ENCODE results near the gene HABP2. TPM values are rescaled to one million over a fixed set of nuclear protein-coding genes. Genes with fewer than 3 reads are reported as not detected.

Gene HABP2
- not detected in 2 replicates for total RNA-seq (2014; rRNA removed; shearing (Covaris generic))

DNA sequence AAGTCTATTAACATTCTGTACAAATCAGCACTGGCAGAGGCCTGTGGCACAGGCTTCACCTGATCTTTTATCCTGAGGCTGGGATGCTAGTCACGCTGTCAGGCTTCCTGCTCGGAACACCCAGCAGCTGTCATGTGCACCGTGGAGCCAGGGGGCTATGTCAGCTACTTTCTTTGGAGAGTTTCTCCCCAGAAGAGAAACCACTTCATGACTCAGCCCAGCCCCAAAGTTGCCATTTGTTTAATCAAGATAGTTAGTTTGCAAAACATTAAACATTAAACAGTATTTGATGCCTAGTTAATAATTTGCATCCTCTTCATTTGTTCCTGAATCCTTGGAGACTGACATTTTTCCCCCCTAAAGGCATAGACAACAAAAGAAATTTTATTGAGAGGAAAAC, at the start of gene HABP2:
HABP2 (plus strand) TSS at position 353 of the 400 bp plus-strand sequence. CDS start 69 bp downstream, outside the sequence.
- DNase-seq (ENCODE audit: low spot score), result no peak

DNA sequence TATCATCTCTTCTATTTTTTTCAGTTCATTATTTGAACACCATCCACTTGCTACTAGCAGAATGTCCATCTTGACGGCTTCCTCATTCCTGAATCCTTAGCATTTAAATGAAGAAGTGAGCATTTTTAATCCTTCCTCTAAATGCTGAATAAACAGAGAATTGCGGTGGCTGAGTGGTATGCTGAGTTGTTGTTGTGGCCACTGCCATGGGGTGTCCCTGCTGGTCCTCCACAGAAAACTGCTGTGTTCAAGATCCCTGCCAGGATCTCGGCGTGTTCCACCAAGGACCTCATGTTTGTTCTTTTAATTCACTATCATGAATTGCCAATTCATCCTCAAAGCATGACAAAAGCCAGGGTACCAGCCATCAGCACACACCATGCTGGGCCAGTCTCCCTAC, 48.9 kb upstream of the HABP2 start:
- DNase-seq (ENCODE audit: low spot score), result no peak

DNA sequence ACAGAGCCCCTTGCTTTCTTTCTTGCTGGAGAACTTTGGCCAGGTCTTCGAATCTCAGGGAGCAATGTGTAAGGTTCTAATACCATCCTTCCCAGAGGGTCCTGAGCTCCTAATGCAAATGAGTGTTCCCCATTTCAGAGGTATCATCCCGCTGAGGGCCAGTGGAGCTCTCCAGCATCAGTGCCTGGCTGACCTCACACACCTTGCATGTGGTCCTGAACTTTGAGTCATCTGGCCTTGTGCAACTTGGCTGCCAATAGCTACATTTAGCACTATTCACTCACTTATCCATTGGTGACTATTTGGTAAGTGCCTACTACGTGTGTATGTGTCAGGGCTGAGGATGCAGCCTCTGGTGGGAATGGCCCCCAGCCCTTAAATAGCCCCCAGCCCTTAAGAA, 48.4 kb upstream of the HABP2 start:
- DNase-seq (ENCODE audit: low spot score), result no peak

DNA sequence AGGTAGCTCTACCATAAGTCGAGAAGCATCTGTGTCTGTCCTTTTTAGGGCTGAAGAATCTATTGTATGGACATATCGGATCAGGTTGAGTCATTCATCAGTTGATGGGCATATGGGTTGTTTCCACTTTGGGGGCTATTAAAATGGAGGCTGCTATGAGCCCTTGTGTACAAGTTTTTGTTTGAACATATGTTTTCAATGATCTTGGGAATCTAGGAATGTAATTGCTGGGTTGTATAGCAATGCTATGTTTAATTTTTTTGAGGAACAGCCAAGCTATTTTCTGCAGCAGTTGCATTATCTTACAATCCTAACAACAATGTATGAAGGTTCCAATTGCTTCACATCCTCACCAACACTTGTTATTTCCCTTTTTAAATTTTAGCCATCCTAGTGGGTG, 46.4 kb upstream of the HABP2 start:
- DNase-seq (ENCODE audit: low spot score), result no peak

DNA sequence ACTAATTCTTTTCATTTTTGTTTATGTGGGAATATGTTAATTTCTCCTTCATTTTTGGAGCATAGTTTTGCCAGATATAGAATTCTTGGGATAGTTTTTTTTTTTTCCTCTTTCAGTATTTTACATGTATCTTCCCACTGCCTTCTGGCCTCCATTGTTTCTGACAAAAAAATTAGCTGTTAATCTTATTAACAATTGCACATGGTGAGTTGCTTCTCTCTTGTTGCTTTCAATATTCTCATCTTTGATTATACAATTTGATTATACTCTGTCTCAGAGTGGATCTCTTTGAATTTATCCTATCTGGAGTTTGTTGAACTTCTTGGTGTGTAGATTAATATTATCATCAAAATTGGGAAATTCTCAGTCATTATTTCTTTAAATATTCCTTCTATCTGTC, 41.4 kb upstream of the HABP2 start:
- no peak for DNase-seq (ENCODE audit: low spot score)

DNA sequence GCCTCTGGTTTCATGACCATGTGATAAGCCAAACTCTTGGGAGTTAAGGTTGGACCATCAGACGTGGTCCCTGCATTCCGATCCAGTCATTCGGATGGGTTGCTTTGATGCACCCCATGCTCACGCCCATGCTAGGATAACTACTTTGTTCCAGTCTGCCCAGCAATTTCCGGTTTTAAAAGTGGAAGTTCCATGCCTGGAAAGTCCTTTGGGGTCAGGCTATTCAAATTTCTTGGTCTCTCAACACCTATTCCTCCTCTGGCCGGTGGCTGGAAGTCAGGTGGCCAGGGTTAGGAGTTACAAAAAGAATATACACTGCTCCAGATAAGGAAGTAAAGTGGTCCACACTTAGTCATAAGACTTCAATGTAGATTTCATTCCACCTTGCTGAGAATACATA, 37.7 kb upstream of the HABP2 start:
- DNase-seq (ENCODE audit: low spot score), result no peak

DNA sequence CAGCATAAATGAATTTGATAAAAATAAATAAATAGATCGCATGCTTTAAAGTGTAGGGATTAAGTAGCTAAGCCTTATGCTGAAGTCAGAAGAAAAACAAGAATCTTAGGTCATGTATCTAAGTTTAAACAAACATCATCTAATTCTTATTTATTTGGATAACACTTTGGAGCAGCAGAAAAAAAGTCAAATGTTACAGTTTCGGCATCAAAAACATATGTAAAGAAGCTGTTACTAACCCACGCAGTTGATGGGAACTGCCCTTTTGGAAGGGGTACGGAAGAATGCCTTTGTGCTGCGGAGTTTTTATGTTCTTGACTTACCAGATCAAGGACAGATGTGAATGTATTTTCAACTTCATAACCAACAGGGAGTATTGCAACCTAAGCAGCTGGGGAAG, 37.3 kb upstream of the HABP2 start:
- no peak for DNase-seq (ENCODE audit: low spot score)

DNA sequence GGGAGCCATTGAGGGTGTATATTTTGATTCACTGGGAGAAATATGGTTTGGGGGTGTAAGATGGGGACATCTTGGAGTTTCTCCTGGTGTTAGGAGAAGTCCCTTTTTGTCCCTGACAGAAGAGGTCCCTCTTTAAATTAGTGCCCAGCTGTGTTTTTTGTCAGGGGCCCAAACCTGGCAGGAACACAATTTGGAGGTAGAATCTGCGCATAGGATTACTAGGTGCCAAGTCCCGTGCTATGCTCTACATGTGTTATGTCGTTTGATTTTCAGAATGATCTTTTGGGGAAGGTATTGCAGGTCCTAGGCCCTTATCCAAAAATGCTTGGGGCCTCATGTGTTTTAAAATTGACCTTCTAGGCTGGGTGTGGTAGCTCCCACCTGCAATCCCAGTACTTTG, 36.8 kb upstream of the HABP2 start:
- DNase-seq (ENCODE audit: low spot score), result no peak

DNA sequence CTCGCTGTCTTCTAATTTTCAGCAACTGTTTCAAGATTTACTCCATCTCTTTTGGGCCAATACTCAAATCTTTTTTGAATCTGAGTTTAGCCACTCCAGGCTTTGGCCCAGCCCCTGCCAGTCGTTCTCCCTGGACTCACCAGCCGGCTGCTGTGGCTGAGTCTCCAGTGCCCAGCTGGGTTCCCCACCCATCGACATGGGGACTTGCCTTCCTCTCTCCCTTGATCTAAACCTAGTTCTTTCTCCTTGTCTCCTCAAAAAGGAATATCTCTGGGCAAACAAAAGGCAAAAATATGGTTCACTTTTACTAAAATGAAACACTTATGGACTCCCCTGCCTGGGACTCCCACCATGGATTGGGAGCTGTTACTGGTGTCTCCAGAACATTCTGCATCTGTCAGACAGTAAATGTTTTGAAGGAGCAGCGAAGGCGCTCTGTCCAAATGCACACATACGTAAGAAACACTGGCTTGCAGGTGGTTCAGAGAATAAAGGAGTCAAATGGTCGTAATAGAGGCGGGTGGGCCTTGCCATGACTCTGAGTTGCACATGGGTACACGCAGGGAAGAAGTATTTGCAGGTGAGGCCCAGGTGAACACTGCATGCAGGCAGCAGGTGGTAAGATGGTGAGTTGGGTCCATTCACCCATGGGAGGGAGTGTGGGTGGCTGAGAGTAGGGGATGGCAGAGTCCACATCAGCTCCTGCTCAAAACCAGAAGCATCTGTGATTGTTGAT, 35.5 kb upstream of the HABP2 start:
- DNase-seq (ENCODE audit: low spot score), result no peak

DNA sequence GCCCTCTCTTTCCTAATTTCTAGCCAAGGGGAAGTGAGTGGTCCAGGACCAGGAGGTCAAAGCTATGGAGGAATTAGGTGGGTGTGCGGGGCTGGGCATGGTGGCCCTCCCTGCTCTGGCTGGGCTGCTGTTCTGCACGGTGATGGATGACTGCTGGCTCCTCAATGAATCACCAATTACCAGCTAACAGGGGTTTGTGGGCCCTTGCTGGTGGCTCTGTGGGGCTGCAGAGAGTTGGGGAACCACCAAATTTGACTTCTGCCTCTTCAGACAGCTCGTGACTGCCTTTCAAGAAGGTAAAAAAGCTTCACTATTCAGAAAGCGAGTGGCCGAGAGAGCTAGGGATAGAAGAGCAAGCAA, 35.0 kb upstream of the HABP2 start:
- no peak for DNase-seq (ENCODE audit: low spot score)

DNA sequence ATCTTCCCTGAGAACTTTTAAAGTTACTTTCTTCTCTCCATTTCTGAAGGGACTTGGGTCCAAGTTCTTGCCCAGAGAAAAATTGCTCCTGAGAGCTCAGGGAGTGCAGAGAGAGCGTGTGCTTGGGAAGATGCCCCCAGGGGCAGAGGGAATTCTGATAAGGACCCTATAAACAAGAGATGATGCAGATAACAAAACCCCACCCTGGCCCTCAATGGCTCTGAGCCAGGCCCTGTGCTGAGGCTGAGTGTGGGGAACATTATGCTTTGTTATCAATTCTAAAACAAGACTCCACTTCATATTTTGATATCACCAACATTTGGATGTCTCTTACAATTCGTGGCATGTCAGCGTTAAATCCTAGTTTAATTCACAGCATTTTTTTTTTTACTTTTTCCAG, 34.4 kb upstream of the HABP2 start:
- DNase-seq (ENCODE audit: low spot score), result no peak

DNA sequence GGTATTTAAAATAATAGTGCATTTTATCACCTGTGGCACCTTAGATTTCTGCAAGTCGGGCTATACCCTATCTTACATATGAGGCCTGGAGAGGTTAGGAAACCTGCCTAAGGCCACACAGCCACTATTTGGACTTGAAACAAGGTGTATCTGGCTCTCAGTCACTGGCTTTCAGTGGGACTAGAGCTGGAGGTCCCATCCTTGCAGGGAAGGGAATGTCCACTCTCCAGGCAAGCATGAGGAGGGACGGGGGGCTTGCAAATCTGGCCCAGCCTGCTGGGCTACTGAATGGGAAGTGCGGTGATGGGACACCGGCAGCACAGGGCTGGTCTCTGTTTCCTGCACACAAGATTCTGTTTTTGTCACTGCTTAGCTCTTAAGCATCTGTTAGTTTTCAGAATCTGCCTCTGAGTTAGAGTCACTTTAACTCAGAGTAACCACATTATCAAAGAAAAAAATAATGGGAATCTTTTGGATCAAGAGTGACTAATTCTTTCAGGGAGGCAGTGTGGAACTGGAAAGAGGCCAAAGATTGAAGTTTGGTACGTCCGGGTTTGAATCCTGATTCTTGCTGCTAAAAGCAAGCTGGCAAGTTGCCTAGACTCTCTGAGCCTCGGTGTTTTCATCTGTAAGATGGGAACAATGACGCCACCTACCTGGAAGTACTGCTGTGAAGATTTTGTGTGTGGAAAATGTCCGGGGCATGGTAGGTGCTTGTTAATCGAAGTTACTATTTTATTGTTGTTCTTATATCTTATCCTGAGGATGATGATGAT, 33.8 kb upstream of the HABP2 start:
- no peak for DNase-seq (ENCODE audit: low spot score)

DNA sequence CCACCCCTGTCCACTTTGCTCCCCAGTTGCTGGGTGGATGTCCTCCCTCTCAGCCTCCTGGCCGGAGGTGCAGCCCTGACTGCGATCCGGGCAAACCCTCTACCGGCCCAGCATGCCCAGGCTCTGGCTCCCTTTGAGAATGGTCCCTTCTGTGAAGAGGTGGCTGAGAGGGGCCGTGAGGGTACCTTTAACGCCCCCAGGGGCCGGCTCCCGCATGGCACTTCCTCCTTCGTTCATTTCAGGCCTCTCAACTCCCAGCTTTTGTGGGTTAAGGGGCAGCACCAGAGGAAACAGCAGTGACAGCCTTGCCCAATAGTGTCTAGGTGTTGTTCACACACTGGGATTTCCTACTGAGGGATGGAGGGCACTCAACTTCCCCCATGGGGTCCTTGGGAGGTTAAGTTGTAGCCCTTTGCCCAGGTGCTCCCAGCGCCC, 33.2 kb upstream of the HABP2 start:
- DNase-seq (ENCODE audit: low spot score), result no peak

DNA sequence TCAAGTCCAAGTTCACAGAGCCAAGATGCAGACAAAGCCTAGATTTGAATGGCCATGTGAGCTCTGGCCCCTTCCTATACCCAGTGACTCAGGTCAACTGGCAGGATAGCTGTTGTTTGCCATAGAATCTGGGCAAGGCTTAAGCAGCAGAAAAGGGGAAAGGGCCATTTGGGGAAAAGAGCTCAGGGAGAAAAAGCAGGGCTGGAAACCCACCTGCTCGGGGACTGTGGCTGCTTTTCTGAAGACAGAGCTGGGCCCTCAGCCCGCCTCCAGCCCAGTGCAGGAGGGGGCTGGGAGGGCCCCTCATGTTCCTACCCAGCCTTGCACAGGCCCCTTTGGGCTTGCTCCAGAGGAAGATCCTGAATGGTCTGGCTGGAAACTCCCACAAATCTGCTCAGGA, 32.6 kb upstream of the HABP2 start:
- DNase-seq (ENCODE audit: low spot score), result no peak

DNA sequence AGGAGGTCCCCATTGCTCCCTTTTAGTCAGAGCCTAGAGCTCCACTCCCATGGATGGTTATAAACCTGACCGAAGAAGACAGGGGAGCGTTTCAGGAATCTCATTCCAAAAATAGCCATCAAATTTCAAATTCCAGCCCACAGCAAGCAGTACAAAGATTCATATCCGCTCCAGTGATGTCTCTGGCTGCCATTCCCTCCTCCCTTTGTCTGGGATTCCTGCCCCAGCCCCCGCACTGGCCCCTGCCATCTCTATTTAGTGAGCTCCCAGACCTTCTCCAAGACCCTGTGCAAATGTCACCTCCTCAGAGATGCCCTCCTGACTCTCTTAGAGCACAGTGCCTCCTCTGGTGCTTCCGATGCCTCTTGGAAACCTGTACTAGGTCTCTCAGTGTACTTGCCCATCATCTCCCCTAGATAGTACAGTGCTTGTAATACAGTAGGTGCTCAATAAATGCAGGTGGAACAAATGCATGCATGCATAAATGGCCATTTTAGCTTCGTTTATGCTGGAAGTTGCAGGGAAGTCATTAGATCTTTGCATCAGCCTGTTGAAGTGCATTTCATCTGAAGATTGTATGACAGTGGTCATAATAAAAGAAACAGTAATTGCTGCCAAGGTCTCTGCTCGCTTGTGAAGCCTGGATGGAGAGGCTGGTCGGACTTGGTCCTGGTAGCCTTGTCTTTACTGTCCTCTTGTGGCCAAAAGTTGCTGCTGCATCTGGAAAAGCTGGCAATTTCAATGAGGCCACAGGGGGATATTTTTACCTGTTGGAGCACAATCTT, 32.0 kb upstream of the HABP2 start:
- peak; percentile 77 for DNase-seq (ENCODE audit: low spot score)

DNA sequence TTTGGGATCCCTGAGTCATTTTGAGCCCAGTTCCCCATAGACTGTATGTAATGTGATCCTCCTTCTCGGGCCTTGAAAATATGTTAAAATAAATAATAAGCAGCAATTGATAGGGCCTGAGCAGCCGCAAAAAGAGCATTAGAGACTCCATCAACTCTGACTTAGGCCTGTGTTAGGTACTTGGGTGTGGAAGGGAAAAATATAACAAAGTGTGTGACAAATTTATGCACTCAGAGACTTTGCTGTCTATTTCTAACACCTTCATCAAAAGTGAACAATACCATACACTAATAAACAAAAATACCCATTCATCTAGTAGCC, 31.4 kb upstream of the HABP2 start:
- no peak for DNase-seq (ENCODE audit: low spot score)

DNA sequence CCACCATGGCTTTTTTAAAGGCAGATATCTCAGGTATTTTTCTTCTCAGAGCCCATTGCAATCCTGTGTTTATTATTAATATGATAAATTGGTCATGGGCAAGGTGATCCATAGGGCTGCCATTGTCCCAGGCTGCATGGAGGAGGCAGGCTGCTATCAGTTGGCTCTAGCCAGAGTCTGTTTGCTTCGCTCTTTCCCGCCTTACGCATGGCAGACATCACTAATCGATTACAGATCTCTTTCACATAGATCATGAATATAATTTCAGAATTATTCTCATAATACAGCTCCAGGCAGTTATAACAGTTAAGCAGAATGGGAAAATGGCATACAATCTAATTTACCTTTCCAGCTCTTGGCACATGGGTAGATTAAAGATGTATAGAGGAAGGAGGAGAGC, 30.4 kb upstream of the HABP2 start:
- DNase-seq (ENCODE audit: low spot score), result no peak

DNA sequence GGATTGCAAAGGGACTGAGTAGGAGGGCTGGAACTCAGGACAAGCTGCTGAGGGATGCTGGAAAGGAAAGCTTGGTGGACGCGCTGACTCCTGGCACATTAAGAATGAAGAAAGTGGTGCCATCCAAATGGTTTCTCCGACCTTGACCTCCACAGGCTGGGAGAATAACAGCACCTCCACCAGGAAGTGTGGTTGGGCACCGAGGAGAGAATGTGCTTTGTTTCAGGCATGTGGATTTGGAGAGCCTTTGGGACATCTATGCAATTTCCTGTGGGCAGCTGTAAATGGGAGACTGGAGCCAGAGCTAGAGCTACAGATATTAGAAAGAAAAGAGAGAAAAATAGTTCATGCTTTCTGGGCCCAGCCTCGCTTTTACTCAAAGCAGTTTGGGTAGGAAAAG, 29.8 kb upstream of the HABP2 start:
- DNase-seq (ENCODE audit: low spot score), result no peak

DNA sequence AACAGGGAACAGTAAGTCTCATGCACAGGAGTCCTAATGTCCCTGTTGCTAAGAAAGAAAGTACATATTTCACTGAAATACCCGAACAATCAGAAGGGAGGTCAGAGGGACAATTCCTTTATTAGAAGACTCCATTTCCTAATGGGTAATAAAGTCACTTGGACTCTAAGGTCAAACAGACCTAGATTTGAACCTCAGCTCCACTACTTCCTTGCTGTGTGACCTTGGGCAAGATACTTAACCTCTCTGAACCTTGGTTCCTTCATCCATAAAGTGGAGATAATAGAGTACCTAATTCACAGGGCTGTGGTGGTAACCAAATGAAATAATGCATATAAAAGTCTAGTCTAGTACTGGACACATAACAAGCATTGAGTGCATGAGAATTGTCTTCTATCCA, 29.2 kb upstream of the HABP2 start:
- no peak for DNase-seq (ENCODE audit: low spot score)

DNA sequence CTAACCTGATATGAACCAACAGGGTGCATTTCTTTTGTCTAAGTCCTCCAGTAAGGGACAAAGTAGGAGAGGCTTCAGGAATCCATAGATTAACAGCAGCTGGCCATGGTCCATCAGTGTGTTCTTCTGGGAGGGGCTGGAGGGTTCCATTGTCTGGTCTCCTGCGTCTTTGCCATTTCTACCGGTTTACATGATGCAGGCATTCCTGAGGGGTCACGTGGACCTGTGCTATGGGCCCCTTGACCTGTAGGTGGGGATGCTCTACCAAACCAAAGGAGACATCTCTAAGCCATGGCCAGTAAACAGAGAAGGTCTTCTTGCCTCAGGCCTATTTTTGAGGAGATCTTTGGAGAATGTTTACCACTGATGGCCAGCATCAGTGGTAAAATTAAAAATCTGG, 28.7 kb upstream of the HABP2 start:
- DNase-seq (ENCODE audit: low spot score), result no peak

DNA sequence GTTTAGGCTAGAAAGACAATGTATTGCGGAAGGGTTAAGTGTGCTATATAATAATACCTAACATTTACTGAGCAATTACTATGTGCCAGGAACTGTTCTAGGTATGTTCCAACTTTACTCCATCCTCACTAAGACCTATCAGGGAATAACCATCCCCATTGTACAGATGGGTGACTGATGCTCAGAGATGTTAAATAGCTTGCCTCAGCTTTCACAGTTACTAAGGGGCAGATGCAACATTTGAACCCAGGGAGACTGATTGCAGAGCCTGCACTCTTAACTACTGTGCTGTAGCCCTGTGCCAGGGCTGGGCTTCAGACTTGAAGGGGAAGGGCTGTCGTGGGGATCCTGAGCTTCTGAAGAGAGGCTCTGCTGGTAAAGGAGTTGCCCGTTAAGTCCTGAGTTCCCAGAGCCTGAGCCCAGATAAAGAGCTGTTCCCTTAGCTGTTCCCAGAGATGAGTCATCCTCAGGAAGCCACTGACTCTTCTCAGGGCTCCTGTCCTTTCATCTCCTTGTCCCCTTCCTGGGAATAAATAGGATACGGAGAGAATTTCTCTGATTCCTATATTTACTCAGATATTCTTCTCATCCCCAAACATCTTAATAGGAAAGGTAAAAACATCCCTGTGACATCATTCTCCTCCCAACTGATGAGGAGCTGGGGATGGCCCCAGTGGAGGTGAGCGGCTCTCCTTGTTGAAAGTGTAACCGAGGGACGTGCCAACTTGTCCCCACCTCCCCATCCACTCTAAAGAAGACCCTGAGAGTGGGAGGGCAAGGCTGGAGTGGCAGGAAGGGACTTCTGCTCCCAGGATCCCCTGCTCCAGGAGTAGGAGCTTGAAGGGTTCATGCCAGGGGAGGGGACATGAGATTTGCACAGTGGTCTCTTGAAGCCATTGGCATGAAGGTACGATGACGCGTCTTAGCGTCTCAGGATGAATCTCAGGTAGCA, 28.0 kb upstream of the HABP2 start:
- peak; percentile 76 for DNase-seq (ENCODE audit: low spot score)

DNA sequence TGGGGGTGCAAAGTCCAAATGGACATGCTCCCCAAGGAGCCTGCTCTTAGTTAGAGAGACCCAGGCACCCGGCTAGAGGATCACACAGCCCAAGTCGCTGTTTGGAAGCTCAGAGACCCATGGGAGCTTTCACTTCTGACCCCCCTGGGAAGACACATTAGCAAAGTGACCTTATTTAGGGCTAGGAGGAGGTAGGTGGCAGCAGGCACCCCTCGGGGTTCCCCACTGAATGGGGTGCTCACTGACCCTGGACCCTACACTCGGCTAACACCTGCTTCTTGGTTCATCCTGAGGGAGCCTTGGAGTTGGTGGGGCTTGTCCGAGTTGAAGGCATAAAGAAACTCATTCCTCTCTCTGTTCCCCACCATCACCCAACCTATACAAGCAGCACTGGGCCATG, 27.1 kb upstream of the HABP2 start:
- DNase-seq (ENCODE audit: low spot score), result no peak
